Measurements from ENCODE around the gene KRT74. TPM values are rescaled to one million over a fixed set of nuclear protein-coding genes. Genes with fewer than 3 reads are reported as not detected.

The KRT74 gene
- total RNA-seq, 2 experiments from 2014 or later, result not detected

- H3K27ac Mint-ChIP-seq, result no peak overlapping the region
- no peaks in the 10 kb centered on the region for H3K36me3 Mint-ChIP-seq
- peaks cover 10% of the 10 kb centered on the region for H3K4me1 Mint-ChIP-seq
- H3K9me3 Mint-ChIP-seq, result no peaks in the 10 kb centered on the region
- H3K27me3 Mint-ChIP-seq, result no peaks in the 10 kb centered on the region
- no peak for DNase-seq
- H3K4me3 Mint-ChIP-seq, result no peak overlapping the region
Observed at GRCh38 chr12:52542785-52543318, 30.8 kb downstream of the KRT74 start.

- Mint-ChIP-seq H3K27ac (no peak overlapping the region), H3K4me3 (no peak overlapping the region), H3K36me3 (no peaks in the 10 kb centered on the region), H3K4me1 (peaks cover 10% of the 10 kb centered on the region), H3K27me3 (no peaks in the 10 kb centered on the region), H3K9me3 (no peaks in the 10 kb centered on the region)
- DNase-seq, result no peak
Observed at GRCh38 chr12:52542157-52542556, 31.5 kb downstream of the KRT74 start.

- Mint-ChIP-seq H3K4me3 (no peak overlapping the region), H3K9me3 (no peaks in the 10 kb centered on the region), H3K36me3 (no peaks in the 10 kb centered on the region), H3K27ac (no peak overlapping the region), H3K4me1 (peaks cover 10% of the 10 kb centered on the region), H3K27me3 (no peaks in the 10 kb centered on the region)
- no peak for DNase-seq
Observed at GRCh38 chr12:52541709-52542108, 31.9 kb downstream of the KRT74 start.

- H3K4me3 Mint-ChIP-seq, result no peak overlapping the region
- no peak overlapping the region for H3K27ac Mint-ChIP-seq
- no peak for DNase-seq
- no peaks in the 10 kb centered on the region for H3K9me3 Mint-ChIP-seq
- H3K4me1 Mint-ChIP-seq, result peaks cover 10% of the 10 kb centered on the region
- H3K36me3 Mint-ChIP-seq, result no peaks in the 10 kb centered on the region
- H3K27me3 Mint-ChIP-seq, result no peaks in the 10 kb centered on the region
Observed at GRCh38 chr12:52540531-52540930, 33.1 kb downstream of the KRT74 start.

GRCh38 chr12:52539821-52540173 is 33.8 kb downstream of the KRT74 start:
- H3K36me3 Mint-ChIP-seq, result no peaks in the 10 kb centered on the region
- no peak overlapping the region for H3K27ac Mint-ChIP-seq
- H3K9me3 Mint-ChIP-seq, result no peaks in the 10 kb centered on the region
- no peak for DNase-seq
- no peak overlapping the region for H3K4me3 Mint-ChIP-seq
- H3K27me3 Mint-ChIP-seq, result no peaks in the 10 kb centered on the region
- H3K4me1 Mint-ChIP-seq, result peaks cover 10% of the 10 kb centered on the region

GRCh38 chr12:52539083-52539820 is 34.4 kb downstream of the KRT74 start:
- H3K27me3 Mint-ChIP-seq, result no peaks in the 10 kb centered on the region
- no peaks in the 10 kb centered on the region for H3K36me3 Mint-ChIP-seq
- no peaks in the 10 kb centered on the region for H3K9me3 Mint-ChIP-seq
- peaks cover 10% of the 10 kb centered on the region for H3K4me1 Mint-ChIP-seq
- no peak overlapping the region for H3K27ac Mint-ChIP-seq
- no peak for DNase-seq
- H3K4me3 Mint-ChIP-seq, result no peak overlapping the region

GRCh38 chr12:52537101-52537500 is 36.5 kb downstream of the KRT74 start:
- no peak overlapping the region for H3K27ac Mint-ChIP-seq
- H3K4me1 Mint-ChIP-seq, result no peaks in the 10 kb centered on the region
- no peaks in the 10 kb centered on the region for H3K27me3 Mint-ChIP-seq
- H3K9me3 Mint-ChIP-seq, result no peaks in the 10 kb centered on the region
- no peaks in the 10 kb centered on the region for H3K36me3 Mint-ChIP-seq
- DNase-seq, result no peak
- no peak overlapping the region for H3K4me3 Mint-ChIP-seq

- H3K4me1 Mint-ChIP-seq, result no peaks in the 10 kb centered on the region
- no peak for DNase-seq
- H3K27me3 Mint-ChIP-seq, result no peaks in the 10 kb centered on the region
- no peaks in the 10 kb centered on the region for H3K36me3 Mint-ChIP-seq
- H3K9me3 Mint-ChIP-seq, result no peaks in the 10 kb centered on the region
- H3K4me3 Mint-ChIP-seq, result no peak overlapping the region
- no peak overlapping the region for H3K27ac Mint-ChIP-seq
Observed at GRCh38 chr12:52535574-52535973, 38.1 kb downstream of the KRT74 start.

- Mint-ChIP-seq H3K27me3 (no peaks in the 10 kb centered on the region), H3K27ac (no peak overlapping the region), H3K36me3 (no peaks in the 10 kb centered on the region), H3K4me1 (no peaks in the 10 kb centered on the region), H3K4me3 (no peak overlapping the region), H3K9me3 (no peaks in the 10 kb centered on the region)
- DNase-seq, result no peak
Observed at GRCh38 chr12:52534482-52534881, 39.2 kb downstream of the KRT74 start.

GRCh38 chr12:52533686-52534470 is 39.8 kb downstream of the KRT74 start:
- no peak overlapping the region for H3K4me3 Mint-ChIP-seq
- H3K27me3 Mint-ChIP-seq, result no peaks in the 10 kb centered on the region
- no peak for DNase-seq
- H3K9me3 Mint-ChIP-seq, result no peaks in the 10 kb centered on the region
- no peak overlapping the region for H3K27ac Mint-ChIP-seq
- no peaks in the 10 kb centered on the region for H3K4me1 Mint-ChIP-seq
- no peaks in the 10 kb centered on the region for H3K36me3 Mint-ChIP-seq

- Mint-ChIP-seq H3K4me1 (no peaks in the 10 kb centered on the region), H3K27ac (no peak overlapping the region), H3K36me3 (no peaks in the 10 kb centered on the region), H3K9me3 (no peaks in the 10 kb centered on the region), H3K4me3 (no peak overlapping the region), H3K27me3 (no peaks in the 10 kb centered on the region)
- no peak for DNase-seq
Observed at GRCh38 chr12:52532636-52533035, 41.0 kb downstream of the KRT74 start.

- H3K27me3 Mint-ChIP-seq, result no peaks in the 10 kb centered on the region
- H3K4me3 Mint-ChIP-seq, result no peak overlapping the region
- peaks cover 2% of the 10 kb centered on the region for H3K4me1 Mint-ChIP-seq
- H3K36me3 Mint-ChIP-seq, result no peaks in the 10 kb centered on the region
- no peaks in the 10 kb centered on the region for H3K9me3 Mint-ChIP-seq
- DNase-seq, result no peak
- H3K27ac Mint-ChIP-seq, result no peak overlapping the region
Observed at GRCh38 chr12:52531566-52532300, 41.9 kb downstream of the KRT74 start.

GRCh38 chr12:52530905-52531304 is 42.7 kb downstream of the KRT74 start:
- no peak for DNase-seq
- no peak overlapping the region for H3K27ac Mint-ChIP-seq
- H3K36me3 Mint-ChIP-seq, result no peaks in the 10 kb centered on the region
- no peaks in the 10 kb centered on the region for H3K27me3 Mint-ChIP-seq
- no peaks in the 10 kb centered on the region for H3K9me3 Mint-ChIP-seq
- H3K4me3 Mint-ChIP-seq, result no peak overlapping the region
- H3K4me1 Mint-ChIP-seq, result peaks cover 6% of the 10 kb centered on the region

GRCh38 chr12:52530366-52530765 is 43.3 kb downstream of the KRT74 start:
- Mint-ChIP-seq H3K27ac (no peak overlapping the region), H3K4me3 (no peak overlapping the region), H3K36me3 (no peaks in the 10 kb centered on the region), H3K27me3 (no peaks in the 10 kb centered on the region), H3K4me1 (peaks cover 6% of the 10 kb centered on the region), H3K9me3 (no peaks in the 10 kb centered on the region)
- DNase-seq, result no peak

GRCh38 chr12:52529846-52530245 is 43.8 kb downstream of the KRT74 start:
- no peak for DNase-seq
- Mint-ChIP-seq H3K27me3 (no peaks in the 10 kb centered on the region), H3K9me3 (no peaks in the 10 kb centered on the region), H3K27ac (no peak overlapping the region), H3K36me3 (no peaks in the 10 kb centered on the region), H3K4me3 (no peak overlapping the region), H3K4me1 (peaks cover 6% of the 10 kb centered on the region)

All from activated naive CD8-positive, alpha-beta T cell treated with anti-CD3 and anti-CD28 coated beads for 36 hours (primary cell).